BLaER1 (cell line): ENCODE results near the gene C17orf67.
A peak's percentile ranks its signal among the peaks of the same experiment; 100 is the strongest.

Experiments used
- H3K27ac ChIP-seq: shearing (Covaris generic); formaldehyde crosslinking; 2 replicates; pipeline ENCODE4 v1.8.1; 2022
- H3K27me3 ChIP-seq: shearing (Covaris generic); formaldehyde crosslinking; 2 replicates; pipeline ENCODE4 v1.8.1; 2022
- H3K36me3 ChIP-seq: shearing (Covaris generic); formaldehyde crosslinking; 2 replicates; pipeline ENCODE4 v1.8.1; 2022
- H3K4me1 ChIP-seq: shearing (Covaris generic); formaldehyde crosslinking; 2 replicates; pipeline ENCODE4 v1.8.1; 2022
- H3K4me2 ChIP-seq: shearing (Covaris generic); formaldehyde crosslinking; 2 replicates; pipeline ENCODE4 v1.8.1; 2022
- H3K4me3 ChIP-seq: shearing (Covaris generic); formaldehyde crosslinking; 2 replicates; pipeline ENCODE4 v1.8.1; 2022
- H3K9ac ChIP-seq: shearing (Covaris generic); formaldehyde crosslinking; 2 replicates; pipeline ENCODE4 v1.8.1; 2022
- H3K9me3 ChIP-seq: shearing (Covaris generic); formaldehyde crosslinking; 2 replicates; pipeline ENCODE4 v1.8.1; 2022
- H4K20me1 ChIP-seq: shearing (Covaris generic); formaldehyde crosslinking; 2 replicates; pipeline ENCODE4 v1.8.1; 2022
- Cebpa-rat ChIP-seq: shearing (Covaris generic); IDR thresholded peaks from 2 replicates; pipeline ENCODE4 v1.8.1; 2022

C17orf67 gene

GRCh38 chr17:56796536-56796935 lies 37.2 kb downstream of the C17orf67 start:
- no peak for TF ChIP-seq Cebpa-rat
- Histone ChIP-seq H3K4me3 (no peak overlapping the region), H3K27me3 (no peaks in the 10 kb centered on the region), H3K36me3 (no peaks in the 10 kb centered on the region), H3K27ac (no peak overlapping the region), H3K4me1 (peaks cover 19% of the 10 kb centered on the region), H3K4me2 (no peak overlapping the region), H3K9me3 (peaks cover 8% of the 10 kb centered on the region; the same call in 1 of the 2 replicates), H3K9ac (no peak overlapping the region), H4K20me1 (no peaks in the 10 kb centered on the region)

- Histone ChIP-seq H3K27me3 (no peaks in the 10 kb centered on the region), H4K20me1 (no peaks in the 10 kb centered on the region), H3K36me3 (no peaks in the 10 kb centered on the region), H3K9ac (no peak overlapping the region), H3K4me2 (no peak overlapping the region), H3K4me3 (no peak overlapping the region), H3K4me1 (peaks cover 19% of the 10 kb centered on the region), H3K9me3 (peaks cover 16% of the 10 kb centered on the region; the same call in 1 of the 2 replicates), H3K27ac (no peak overlapping the region)
- TF ChIP-seq Cebpa-rat, result no peak
Observed at GRCh38 chr17:56795221-56795865, 38.4 kb downstream of the C17orf67 start.

- H4K20me1 ChIP-seq, result no peaks in the 10 kb centered on the region
- no peak overlapping the region for H3K4me2 ChIP-seq
- no peaks in the 10 kb centered on the region for H3K36me3 ChIP-seq
- H3K4me1 ChIP-seq, result peaks cover 25% of the 10 kb centered on the region
- H3K4me3 ChIP-seq, result no peak overlapping the region
- H3K27ac ChIP-seq, result no peak overlapping the region
- H3K9ac ChIP-seq, result no peak overlapping the region
- peaks cover 16% of the 10 kb centered on the region; the same call in 1 of the 2 replicates for H3K9me3 ChIP-seq
- no peaks in the 10 kb centered on the region for H3K27me3 ChIP-seq
- TF ChIP-seq Cebpa-rat, result no peak
Observed at GRCh38 chr17:56793957-56794356, 39.8 kb downstream of the C17orf67 start.

GRCh38 chr17:56793531-56793930 lies 40.2 kb downstream of the C17orf67 start:
- Histone ChIP-seq H3K4me2 (no peak overlapping the region), H3K36me3 (no peaks in the 10 kb centered on the region), H3K27me3 (no peaks in the 10 kb centered on the region), H4K20me1 (no peaks in the 10 kb centered on the region), H3K9ac (no peak overlapping the region), H3K27ac (no peak overlapping the region), H3K4me3 (no peak overlapping the region), H3K9me3 (peaks cover 16% of the 10 kb centered on the region; the same call in 1 of the 2 replicates), H3K4me1 (peaks cover 25% of the 10 kb centered on the region)
- TF ChIP-seq Cebpa-rat, result no peak

GRCh38 chr17:56792267-56792666 lies 41.5 kb downstream of the C17orf67 start:
- Histone ChIP-seq H3K4me2 (no peak overlapping the region), H3K9ac (no peak overlapping the region), H3K9me3 (peaks cover 16% of the 10 kb centered on the region; the same call in 1 of the 2 replicates), H3K27ac (no peak overlapping the region), H3K4me1 (peaks cover 28% of the 10 kb centered on the region), H3K4me3 (no peak overlapping the region), H3K36me3 (no peaks in the 10 kb centered on the region), H4K20me1 (no peaks in the 10 kb centered on the region), H3K27me3 (no peaks in the 10 kb centered on the region)
- TF ChIP-seq Cebpa-rat, result no peak

- peak overlapping the region; percentile 84 for H3K27ac ChIP-seq
- no peaks in the 10 kb centered on the region for H4K20me1 ChIP-seq
- H3K9ac ChIP-seq, result peak overlapping the region; percentile 54; the same call in 1 of the 2 replicates
- no peaks in the 10 kb centered on the region for H3K27me3 ChIP-seq
- H3K4me1 ChIP-seq, result peaks cover 70% of the 10 kb centered on the region
- TF ChIP-seq Cebpa-rat, result peak; percentile 66; the same call in 1 of the 2 replicates
- peak overlapping the region; percentile 31; the same call in 1 of the 2 replicates for H3K4me3 ChIP-seq
- peaks cover 22% of the 10 kb centered on the region for H3K9me3 ChIP-seq
- H3K36me3 ChIP-seq, result 0 out of 2 replicates have a peak, but pooled peaks cover 5% of the 10 kb centered on the region
- peak overlapping the region; percentile 62 for H3K4me2 ChIP-seq
Observed at GRCh38 chr17:56786989-56787482, 46.7 kb downstream of the C17orf67 start.

- Histone ChIP-seq H3K9ac (peak overlapping the region; percentile 54), H3K4me1 (peaks cover 79% of the 10 kb centered on the region), H3K36me3 (0 out of 2 replicates have a peak, but pooled peaks cover 5% of the 10 kb centered on the region), H4K20me1 (no peaks in the 10 kb centered on the region), H3K27me3 (no peaks in the 10 kb centered on the region), H3K9me3 (peaks cover 14% of the 10 kb centered on the region), H3K4me2 (peak overlapping the region; percentile 62), H3K27ac (peak overlapping the region; percentile 84), H3K4me3 (no peak overlapping the region)
- TF ChIP-seq Cebpa-rat, result no peak
Observed at GRCh38 chr17:56785997-56786680, 47.6 kb downstream of the C17orf67 start.

GRCh38 chr17:56785405-56785804 lies 48.3 kb downstream of the C17orf67 start:
- no peak overlapping the region for H3K4me3 ChIP-seq
- no peak for TF ChIP-seq Cebpa-rat
- H3K9ac ChIP-seq, result peak overlapping the region; percentile 49; the same call in 1 of the 2 replicates
- no peaks in the 10 kb centered on the region for H3K27me3 ChIP-seq
- H3K27ac ChIP-seq, result peak overlapping the region; percentile 84
- H3K4me2 ChIP-seq, result peak overlapping the region; percentile 62
- 0 out of 2 replicates have a peak, but pooled peaks cover 5% of the 10 kb centered on the region for H3K36me3 ChIP-seq
- H4K20me1 ChIP-seq, result no peaks in the 10 kb centered on the region
- peaks cover 9% of the 10 kb centered on the region for H3K9me3 ChIP-seq
- peaks cover 87% of the 10 kb centered on the region for H3K4me1 ChIP-seq

- H4K20me1 ChIP-seq, result no peaks in the 10 kb centered on the region
- H3K4me2 ChIP-seq, result peak overlapping the region; percentile 97
- peaks cover 83% of the 10 kb centered on the region for H3K4me1 ChIP-seq
- no peaks in the 10 kb centered on the region for H3K27me3 ChIP-seq
- no peak for TF ChIP-seq Cebpa-rat
- H3K36me3 ChIP-seq, result 0 out of 2 replicates have a peak, but pooled peaks cover 5% of the 10 kb centered on the region
- H3K4me3 ChIP-seq, result no peak overlapping the region
- peaks cover 9% of the 10 kb centered on the region for H3K9me3 ChIP-seq
- no peak overlapping the region for H3K9ac ChIP-seq
- peak overlapping the region; percentile 97 for H3K27ac ChIP-seq
Observed at GRCh38 chr17:56782338-56782737, 51.4 kb downstream of the C17orf67 start.

- H3K36me3 ChIP-seq, result 0 out of 2 replicates have a peak, but pooled peaks cover 5% of the 10 kb centered on the region
- H3K4me1 ChIP-seq, result peaks cover 83% of the 10 kb centered on the region
- no peaks in the 10 kb centered on the region for H4K20me1 ChIP-seq
- no peaks in the 10 kb centered on the region for H3K27me3 ChIP-seq
- peak overlapping the region; percentile 97 for H3K27ac ChIP-seq
- peak overlapping the region; percentile 82; the same call in 1 of the 2 replicates for H3K9ac ChIP-seq
- H3K9me3 ChIP-seq, result peaks cover 9% of the 10 kb centered on the region
- peak overlapping the region; percentile 97 for H3K4me2 ChIP-seq
- H3K4me3 ChIP-seq, result no peak overlapping the region
- no peak for TF ChIP-seq Cebpa-rat
Observed at GRCh38 chr17:56781906-56782305, 51.8 kb downstream of the C17orf67 start.
